Measurements from ENCODE around the gene IPO11. TPM values are rescaled to one million over a fixed set of nuclear protein-coding genes. Genes with fewer than 3 reads are reported as not detected.

The IPO11 gene
- total RNA-seq, 1 experiment from 2014 or later = 36.6 TPM

DNA sequence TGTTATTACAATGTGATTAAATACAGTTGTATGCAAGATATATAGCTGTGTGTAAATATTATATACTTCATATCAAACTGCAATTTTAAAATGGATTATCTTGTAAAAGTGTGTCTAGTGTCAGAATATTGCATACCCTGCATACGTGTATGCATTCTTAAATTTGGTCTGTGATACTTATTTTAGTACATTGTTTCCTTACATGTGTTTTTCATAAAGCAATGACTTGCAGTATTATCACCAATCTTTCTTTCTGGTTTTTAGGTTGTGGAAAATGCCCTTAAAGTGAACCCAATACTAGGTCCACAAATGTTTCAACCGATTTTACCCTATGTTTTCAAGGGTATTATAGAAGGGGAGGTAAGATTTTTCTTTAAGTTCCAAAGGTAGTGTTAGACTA lies 137.5 kb downstream of the IPO11 start:
- Mint-ChIP-seq H3K4me1 (ENCODE audit: insufficient read depth, unreplicated experiment) (no peaks in the 10 kb centered on the region), H3K9me3 (ENCODE audit: unreplicated experiment) (no peaks in the 10 kb centered on the region), H3K4me3 (ENCODE audit: unreplicated experiment) (no peak overlapping the region), H3K27ac (ENCODE audit: low read depth, unreplicated experiment) (peak overlapping the region; percentile 7), H3K27me3 (ENCODE audit: insufficient read depth, unreplicated experiment) (no peaks in the 10 kb centered on the region), H3K36me3 (ENCODE audit: insufficient read depth, unreplicated experiment) (peaks cover 26% of the 10 kb centered on the region)
- CTCF ChIA-PET = no interaction called here
- no peak for DNase-seq (ENCODE audit: unreplicated experiment)
- intact Hi-C loops (cut with micrococcal nuclease) = no loop called here
- TF ChIP-seq CTCF (IDR thresholded peaks at IDR 0.05; ENCODE audit: unreplicated experiment) = no peak
- POLR2A ChIA-PET = no interaction called here
- BruUV-seq (replicated peaks) = no TSS peak

- Mint-ChIP-seq H3K36me3 (ENCODE audit: insufficient read depth, unreplicated experiment) (peaks cover 37% of the 10 kb centered on the region), H3K27ac (ENCODE audit: low read depth, unreplicated experiment) (no peak overlapping the region), H3K4me3 (ENCODE audit: unreplicated experiment) (no peak overlapping the region), H3K9me3 (ENCODE audit: unreplicated experiment) (no peaks in the 10 kb centered on the region), H3K27me3 (ENCODE audit: insufficient read depth, unreplicated experiment) (no peaks in the 10 kb centered on the region), H3K4me1 (ENCODE audit: insufficient read depth, unreplicated experiment) (no peaks in the 10 kb centered on the region)
- POLR2A ChIA-PET = no interaction called here
- TF ChIP-seq CTCF (IDR thresholded peaks at IDR 0.05; ENCODE audit: unreplicated experiment) = no peak
- intact Hi-C loops (cut with micrococcal nuclease) = no loop called here
- BruUV-seq (replicated peaks) = no TSS peak
- no peak for DNase-seq (ENCODE audit: unreplicated experiment)
- CTCF ChIA-PET = no interaction called here
Measured at GRCh38 chr5:62555930-62556329, 143.4 kb downstream of the IPO11 start.

GRCh38 chr5:62558941-62559340 lies 146.4 kb downstream of the IPO11 start:
- TF ChIP-seq CTCF (IDR thresholded peaks at IDR 0.05; ENCODE audit: unreplicated experiment) = no peak
- Mint-ChIP-seq H3K4me3 (ENCODE audit: unreplicated experiment) (no peak overlapping the region), H3K36me3 (ENCODE audit: insufficient read depth, unreplicated experiment) (peaks cover 43% of the 10 kb centered on the region), H3K4me1 (ENCODE audit: insufficient read depth, unreplicated experiment) (no peaks in the 10 kb centered on the region), H3K27ac (ENCODE audit: low read depth, unreplicated experiment) (no peak overlapping the region), H3K9me3 (ENCODE audit: unreplicated experiment) (no peaks in the 10 kb centered on the region), H3K27me3 (ENCODE audit: insufficient read depth, unreplicated experiment) (no peaks in the 10 kb centered on the region)
- BruUV-seq (replicated peaks) = no TSS peak
- ChIA-PET POLR2A (no interaction called here), CTCF (no interaction called here)
- DNase-seq (ENCODE audit: unreplicated experiment) = no peak
- intact Hi-C loops (cut with micrococcal nuclease) = no loop called here

DNA sequence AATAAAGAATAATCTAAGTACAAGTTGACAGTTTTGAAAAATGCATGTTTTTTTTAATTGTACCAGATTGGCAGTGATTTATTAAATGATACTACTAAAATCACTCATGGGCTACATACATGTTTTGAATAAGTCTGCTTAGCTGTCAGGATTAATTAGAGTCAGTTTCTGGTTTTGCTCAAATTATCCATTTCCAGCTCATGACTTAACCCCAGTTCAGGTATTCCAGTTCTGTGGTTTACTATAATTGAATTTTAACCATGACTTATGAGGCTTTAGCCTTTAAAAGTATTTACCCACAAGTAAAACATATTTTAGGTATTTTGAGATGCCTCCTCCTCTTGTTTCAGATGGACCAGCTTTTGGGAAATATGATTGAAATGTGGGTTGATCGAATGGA lies 148.2 kb downstream of the IPO11 start:
- no peaks in the 10 kb centered on the region for H3K27me3 Mint-ChIP-seq (ENCODE audit: insufficient read depth, unreplicated experiment)

More for the DNA sequence above, 148.2 kb downstream of the IPO11 start:
- no peak for TF ChIP-seq CTCF (IDR thresholded peaks at IDR 0.05; ENCODE audit: unreplicated experiment)
- H3K9me3 Mint-ChIP-seq (ENCODE audit: unreplicated experiment) = peaks cover 4% of the 10 kb centered on the region
- H3K27ac Mint-ChIP-seq (ENCODE audit: low read depth, unreplicated experiment) = no peak overlapping the region
- H3K4me1 Mint-ChIP-seq (ENCODE audit: insufficient read depth, unreplicated experiment) = no peaks in the 10 kb centered on the region
- ChIA-PET CTCF (interaction anchor here (0.5 kb wide), 1 partner anchor 178 kb away, joined by 3 read pairs; no protein-coding TSS in a partner anchor), POLR2A (interaction anchor here (0.5 to 0.7 kb wide), 2 partner anchors 52 to 1310 kb away, joined by 3 to 4 read pairs; no protein-coding TSS in a partner anchor)
- intact Hi-C loops (cut with micrococcal nuclease) = no loop called here
- H3K4me3 Mint-ChIP-seq (ENCODE audit: unreplicated experiment) = no peak overlapping the region
- peaks cover 38% of the 10 kb centered on the region for H3K36me3 Mint-ChIP-seq (ENCODE audit: insufficient read depth, unreplicated experiment)
- no peak for DNase-seq (ENCODE audit: unreplicated experiment)
- no TSS peak for BruUV-seq (replicated peaks)

Data from MCF 10A (cell line).